Measurements from ENCODE around the gene PIGC. TPM values are rescaled to one million over a fixed set of nuclear protein-coding genes. Genes with fewer than 3 reads are reported as not detected.

PIGC gene
- total and polyA plus RNA-seq, 2 donors (not counting 3 experiments of a cell fraction or from before 2014, with no cell fraction given) = 16.1 to 25.8 TPM

GRCh38 chr1:172484252-172484651, 40.4 kb upstream of the PIGC start:
- TF ChIP-seq MYC (IDR thresholded peaks at IDR 0.05; ENCODE audit: low read depth, low read length) (no peak), GATA2 (IDR thresholded peaks at IDR 0.05; ENCODE audit: insufficient read depth, insufficient read length, low read depth, low read length) (no peak), JUN (IDR thresholded peaks at IDR 0.05; ENCODE audit: borderline replicate concordance, insufficient read depth, insufficient read length, low read depth) (no peak), POLR2AphosphoS5 (IDR thresholded peaks at IDR 0.05; ENCODE audit: insufficient read depth, low read depth, low read length) (no peak), CTCF (IDR thresholded peaks at IDR 0.05; ENCODE audit: extremely low read depth in 1 of 2, insufficient read depth in 1 of 2, low read depth in 1 of 2, low read length in 2 of 2) (no peak), POLR2A (IDR thresholded peaks at IDR 0.05; ENCODE audit: low read depth, low read length) (no peak), MAX (IDR thresholded peaks at IDR 0.05; ENCODE audit: insufficient read depth, insufficient read length) (no peak), EZH2 (IDR thresholded peaks at IDR 0.05; ENCODE audit: borderline replicate concordance, low read depth, low read length, severe bottlenecking) (no peak), FOS (IDR thresholded peaks at IDR 0.05; ENCODE audit: borderline replicate concordance, insufficient read depth, low read length) (no peak)
- Histone ChIP-seq H2AFZ (ENCODE audit: low read depth, low read length) (no peak overlapping the region), H3K4me3 (replicated peaks in 1 of 3; ENCODE audit: insufficient read depth in 1 of 3, low read depth in 1 of 3, low read length in 3 of 3) (no peak overlapping the region), H3K9me3 (replicated peaks; ENCODE audit: control insufficient read depth, insufficient read depth, low read length) (no peaks in the 10 kb centered on the region), H3K9ac (replicated peaks; ENCODE audit: extremely low read depth, insufficient read depth, low read length) (no peak overlapping the region), H3K4me2 (ENCODE audit: insufficient read depth, low read length) (no peak overlapping the region), H3K36me3 (ENCODE audit: control insufficient read depth in 2 of 2, extremely low read depth in 1 of 2, insufficient read depth in 2 of 2, low read length in 2 of 2) (no peaks in the 10 kb centered on the region), H3K4me1 (ENCODE audit: control insufficient read depth, extremely low read depth, insufficient read depth, low read length) (no peaks in the 10 kb centered on the region), H3K79me2 (ENCODE audit: control insufficient read depth, insufficient read depth, low read length) (no peaks in the 10 kb centered on the region), H3K9me1 (replicated peaks; ENCODE audit: control insufficient read depth, extremely low read depth, insufficient read depth, low read length) (no peaks in the 10 kb centered on the region), H4K20me1 (replicated peaks; ENCODE audit: control insufficient read depth, extremely low read depth, insufficient read depth, low read length) (no peaks in the 10 kb centered on the region), H3K27me3 (ENCODE audit: control insufficient read depth in 2 of 2, insufficient read depth in 2 of 2, low read length in 2 of 2) (peaks cover 21 to 49% of the 10 kb centered on the region in 2 experiments), H3K27ac (ENCODE audit: insufficient read depth, low read depth, low read length) (no peak overlapping the region)
- FAIRE-seq = no peak
- DNase-seq (ENCODE audit: low read depth, low spot score) = no peak
- CTCF ChIA-PET = interaction anchor here (0.7 kb wide), 1 partner anchor 214 kb away, joined by 4 read pairs; no protein-coding TSS in a partner anchor
- POLR2A ChIA-PET = no interaction called here
- intact Hi-C loops (cut with micrococcal nuclease) (no loop called here), dilution Hi-C loops (cut with MboI; ENCODE audit: extremely low pct_ligation_motif_present, low sequenced_read_pairs) (no loop called here)
- no TSS peak for BruUV-seq (replicated peaks)
